GM12874 (cell line): ENCODE measurements around the gene GABRB2.

Source experiments
- CTCF ChIP-seq: IDR thresholded peaks from 2 replicates; pipeline ENCODE4 v1.5.1; 2011; ENCODE audit warnings: low read depth, mild to moderate bottlenecking, control low read depth, low read length, moderate library complexity; ENCODE audit not compliant: insufficient read depth

The GABRB2 gene

DNA sequence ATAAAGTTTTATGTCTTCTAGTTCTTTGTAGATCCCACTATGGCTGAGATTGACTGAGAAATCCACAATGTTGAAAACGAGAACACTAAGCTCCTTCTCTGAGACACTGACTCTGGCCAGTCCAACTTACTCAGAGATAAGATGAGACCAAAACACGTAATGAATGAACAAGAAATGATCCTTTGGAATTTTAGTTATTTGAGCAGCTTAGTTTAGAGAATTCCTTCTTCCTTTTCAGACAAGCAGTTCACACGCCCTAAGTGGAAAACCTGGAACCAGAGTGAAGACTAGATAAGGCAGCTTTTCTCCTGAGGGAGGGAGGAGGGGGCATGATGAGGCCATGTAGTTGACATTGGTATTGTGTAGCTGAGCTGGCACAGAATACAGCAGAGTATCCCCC lies 139.6 kb downstream of the GABRB2 start:
- no peak for TF ChIP-seq CTCF

DNA sequence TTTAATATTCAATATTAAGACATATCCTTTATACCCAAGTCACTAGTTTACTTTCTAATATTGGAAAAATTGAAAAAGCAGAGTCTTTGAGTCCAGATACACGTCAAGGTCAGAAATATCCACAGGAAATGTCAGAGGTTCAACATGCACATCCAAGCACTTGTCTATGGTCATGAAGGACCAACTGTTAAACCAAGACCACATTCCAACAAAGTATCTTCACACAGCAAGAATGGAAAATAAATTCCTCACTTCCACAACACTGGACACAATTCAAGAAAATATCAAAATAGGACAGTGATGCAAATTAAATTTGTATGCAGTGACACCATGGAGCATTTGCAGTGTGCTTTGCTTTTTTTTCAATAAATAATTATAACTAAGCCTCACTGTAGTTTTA lies 142.5 kb downstream of the GABRB2 start:
- no peak for TF ChIP-seq CTCF

- TF ChIP-seq CTCF = no peak
These were observed 143.4 kb downstream of the GABRB2 start for GRCh38 chr5:161403121-161403520.

DNA sequence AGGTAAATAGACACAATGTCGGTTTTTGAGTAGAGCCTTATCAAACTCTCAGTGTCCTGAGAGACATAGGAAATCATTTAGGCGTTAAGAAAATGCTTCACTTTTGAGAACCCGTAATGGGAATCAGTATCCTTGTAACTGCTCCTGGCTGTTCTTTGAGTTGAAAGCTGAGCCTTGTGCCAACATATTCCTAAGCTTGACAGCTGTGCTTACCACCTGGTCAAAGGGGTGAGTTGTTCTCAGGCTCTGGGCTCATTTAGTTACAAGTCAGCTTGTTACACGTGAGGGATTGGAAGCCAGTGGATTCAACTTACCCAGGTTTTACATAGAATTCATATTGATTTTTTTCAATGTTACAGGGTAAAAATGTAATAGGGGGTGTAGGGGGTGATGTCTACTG lies 145.9 kb downstream of the GABRB2 start:
- TF ChIP-seq CTCF = no peak

- no peak for TF ChIP-seq CTCF
These were observed 146.4 kb downstream of the GABRB2 start for GRCh38 chr5:161399996-161400562.

- no peak for TF ChIP-seq CTCF
These were observed 149.1 kb downstream of the GABRB2 start for GRCh38 chr5:161397448-161397847.

GRCh38 chr5:161396171-161396570 lies 150.4 kb downstream of the GABRB2 start:
- TF ChIP-seq CTCF = no peak
